Stomach (tissue), 4 donors: ENCODE results near the gene TMPRSS12.
"Not testable (repeated sequence)": the region's sequence is repeated elsewhere in the genome, so short reads cannot be mapped to it uniquely, and the experiment has no call there.

Source experiments
- CTCF ChIP-seq, 7 experiments: fragments of 450-650 bp in 4 of 7; fragments of 200-600 bp in 3 of 7; sonication (generic) in 3 of 7; IDR thresholded peaks; one replicate each; pipeline ENCODE4 v1.5.1; 2016 to 2019; ENCODE audit warnings: antibody characterized with exemption in 7 of 7, control low read depth in 2 of 7, mild to moderate bottlenecking in 1 of 7
- EP300 ChIP-seq: sonication (generic); formaldehyde crosslinking; IDR thresholded peaks from one replicate; pipeline ENCODE4 v1.6.1; 2017; ENCODE audit warnings: antibody characterized with exemption
- POLR2A ChIP-seq, 4 donors: fragments of 450-650 bp; IDR thresholded peaks; one replicate each; pipeline ENCODE4 v1.6.1; 2016; ENCODE audit warnings: antibody characterized with exemption in 4 of 4, control low read depth in 2 of 4, mild to moderate bottlenecking in 1 of 4, moderate library complexity in 1 of 4

- TF ChIP-seq CTCF (IDR thresholded peaks at IDR 0.05); EP300; POLR2A (IDR thresholded peaks at IDR 0.05): not testable (repeated sequence)
These were observed 84.2 kb downstream of the TMPRSS12 start for GRCh38 chr12:50926932-50927331.
